ENCODE data around the gene SORCS3. TPM values are rescaled to one million over a fixed set of nuclear protein-coding genes. Genes with fewer than 3 reads are reported as not detected.

Gene SORCS3
- polyA plus RNA-seq (ENCODE audit: insufficient read length), result 4.2 TPM
- long read RNA-seq, donor 1, result 0 reads
- long read RNA-seq, donor 2, result 0 reads
- long read RNA-seq, donor 3, result 0 reads
- long read RNA-seq, donor 4, result 0 reads
- long read RNA-seq, donor 5, result 0 reads
- long read RNA-seq, donor 6, result 0 reads
- long read RNA-seq, donor 7, result 0 reads
- long read RNA-seq, donor 8, result 0 reads

GRCh38 chr10:104641187-104641936 is at the start of gene SORCS3:
SORCS3 (plus strand) TSS chr10:104641290.
- no peak for DNase-seq

- no peak for DNase-seq
These were observed 49.6 kb upstream of the SORCS3 start for GRCh38 chr10:104591441-104591840.

- DNase-seq, result no peak
These were observed 39.9 kb upstream of the SORCS3 start for GRCh38 chr10:104601166-104601565.

GRCh38 chr10:104608091-104608828 is 32.8 kb upstream of the SORCS3 start:
- DNase-seq, result no peak

- DNase-seq, result no peak
These were observed 28.4 kb upstream of the SORCS3 start for GRCh38 chr10:104612571-104613205.

- DNase-seq, result no peak
These were observed 27.7 kb upstream of the SORCS3 start for GRCh38 chr10:104613406-104613805.

GRCh38 chr10:104614245-104614831 is 26.8 kb upstream of the SORCS3 start:
- no peak for DNase-seq

- DNase-seq, result no peak
These were observed 26.0 kb upstream of the SORCS3 start for GRCh38 chr10:104615136-104615535.

GRCh38 chr10:104617831-104618230 is 23.3 kb upstream of the SORCS3 start:
- DNase-seq, result no peak

GRCh38 chr10:104622175-104622574 is 18.9 kb upstream of the SORCS3 start:
- no peak for DNase-seq

GRCh38 chr10:104622598-104623209 is 18.4 kb upstream of the SORCS3 start:
- no peak for DNase-seq

- no peak for DNase-seq
These were observed 10.4 kb upstream of the SORCS3 start for GRCh38 chr10:104630731-104631130.

GRCh38 chr10:104631946-104632345 is 9.1 kb upstream of the SORCS3 start:
- no peak for DNase-seq

- no peak for DNase-seq
These were observed 2.1 kb upstream of the SORCS3 start for GRCh38 chr10:104638861-104639589.

- DNase-seq, result no peak
These were observed 1.3 kb upstream of the SORCS3 start for GRCh38 chr10:104639590-104640338.

- no peak for DNase-seq
These were observed 527 bp upstream of the SORCS3 start for GRCh38 chr10:104640339-104641186.

- no peak for DNase-seq
These were observed 1.0 kb downstream of the SORCS3 start for GRCh38 chr10:104641937-104642657.

- DNase-seq, result peak; percentile 79
These were observed 1.7 kb downstream of the SORCS3 start for GRCh38 chr10:104642658-104643302.
